Measurements from ENCODE around the gene C16orf92. TPM values are rescaled to one million over a fixed set of nuclear protein-coding genes. Genes with fewer than 3 reads are reported as not detected.

C16orf92 gene
- total and polyA plus RNA-seq, 12 donors = not detected

- no peaks in the 10 kb centered on the region for H3K27me3 ChIP-seq
- H3K4me3 ChIP-seq = peak overlapping the region in 1 of 10 donors; percentile 79
- intact Hi-C loops (cut with DNase I) = loop anchor here in 3 of 10 donors (10.0 kb wide), 3 partner anchors 54 to 174 kb away; partner anchors contain the start of genes KCTD13 (in 1 of the 3), MAZ (in 1 of the 3), PAGR1 (in 1 of the 3) and PRRT2 (in 1 of the 3)
- TF ChIP-seq, protein P1, sequence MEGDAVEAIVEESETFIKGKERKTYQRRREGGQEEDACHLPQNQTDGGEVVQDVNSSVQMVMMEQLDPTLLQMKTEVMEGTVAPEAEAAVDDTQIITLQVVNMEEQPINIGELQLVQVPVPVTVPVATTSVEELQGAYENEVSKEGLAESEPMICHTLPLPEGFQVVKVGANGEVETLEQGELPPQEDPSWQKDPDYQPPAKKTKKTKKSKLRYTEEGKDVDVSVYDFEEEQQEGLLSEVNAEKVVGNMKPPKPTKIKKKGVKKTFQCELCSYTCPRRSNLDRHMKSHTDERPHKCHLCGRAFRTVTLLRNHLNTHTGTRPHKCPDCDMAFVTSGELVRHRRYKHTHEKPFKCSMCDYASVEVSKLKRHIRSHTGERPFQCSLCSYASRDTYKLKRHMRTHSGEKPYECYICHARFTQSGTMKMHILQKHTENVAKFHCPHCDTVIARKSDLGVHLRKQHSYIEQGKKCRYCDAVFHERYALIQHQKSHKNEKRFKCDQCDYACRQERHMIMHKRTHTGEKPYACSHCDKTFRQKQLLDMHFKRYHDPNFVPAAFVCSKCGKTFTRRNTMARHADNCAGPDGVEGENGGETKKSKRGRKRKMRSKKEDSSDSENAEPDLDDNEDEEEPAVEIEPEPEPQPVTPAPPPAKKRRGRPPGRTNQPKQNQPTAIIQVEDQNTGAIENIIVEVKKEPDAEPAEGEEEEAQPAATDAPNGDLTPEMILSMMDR (IDR thresholded peaks at IDR 0.05) = no peak
- peak overlapping the region in 8 of 10 donors; percentile 10 to 100 (median 95) for H3K27ac ChIP-seq
- WGBS, 2 donors = 78 to 80% methylated on average over 9 of the region's 9 CpGs
- no peak for ATAC-seq
- H3K36me3 ChIP-seq = peaks cover 0 to 65% (median 59%) of the 10 kb centered on the region in 9 donors
- H3K9me3 ChIP-seq = no peaks in the 10 kb centered on the region
- DNase-seq = no peak
- H3K4me1 ChIP-seq = peaks cover 5 to 65% (median 50%) of the 10 kb centered on the region in 9 donors
Measured at GRCh38 chr16:29978564-29979270, 44.3 kb upstream of the C16orf92 start.

GRCh38 chr16:29982560-29983419 is 40.2 kb upstream of the C16orf92 start:
- Histone ChIP-seq H3K27me3 (no peaks in the 10 kb centered on the region), H3K36me3 (peaks cover 9 to 100% (median 96%) of the 10 kb centered on the region in 9 donors), H3K27ac (peak overlapping the region in 1 of 10 donors; percentile 15), H3K9me3 (no peaks in the 10 kb centered on the region), H3K4me1 (peaks cover 2 to 30% (median 20%) of the 10 kb centered on the region in 9 donors), H3K4me3 (no peak overlapping the region)
- WGBS, 2 donors = 87 to 89% methylated on average over 22 to 24 of the region's 24 CpGs
- ATAC-seq (no peak), DNase-seq (no peak)
- intact Hi-C loops (cut with DNase I) = no loop called here
- TF ChIP-seq, protein P1 (IDR thresholded peaks at IDR 0.05) = no peak

GRCh38 chr16:29983420-29984136 is 39.4 kb upstream of the C16orf92 start:
- H3K9me3 ChIP-seq = no peaks in the 10 kb centered on the region
- 86 to 94% methylated on average over 12 of the region's 12 CpGs for WGBS, 2 donors
- H3K4me1 ChIP-seq = peaks cover 2 to 22% (median 14%) of the 10 kb centered on the region in 9 donors
- H3K4me3 ChIP-seq = no peak overlapping the region
- intact Hi-C loops (cut with DNase I) = no loop called here
- ATAC-seq (no peak), DNase-seq (no peak)
- TF ChIP-seq, protein P1 (IDR thresholded peaks at IDR 0.05) = no peak
- H3K36me3 ChIP-seq = peaks cover 9 to 100% (median 92%) of the 10 kb centered on the region in 9 donors
- no peak overlapping the region for H3K27ac ChIP-seq
- no peaks in the 10 kb centered on the region for H3K27me3 ChIP-seq

All from heart right ventricle (tissue), 16 donors.